ENCODE measurements around the gene PLBD2.

DNA sequence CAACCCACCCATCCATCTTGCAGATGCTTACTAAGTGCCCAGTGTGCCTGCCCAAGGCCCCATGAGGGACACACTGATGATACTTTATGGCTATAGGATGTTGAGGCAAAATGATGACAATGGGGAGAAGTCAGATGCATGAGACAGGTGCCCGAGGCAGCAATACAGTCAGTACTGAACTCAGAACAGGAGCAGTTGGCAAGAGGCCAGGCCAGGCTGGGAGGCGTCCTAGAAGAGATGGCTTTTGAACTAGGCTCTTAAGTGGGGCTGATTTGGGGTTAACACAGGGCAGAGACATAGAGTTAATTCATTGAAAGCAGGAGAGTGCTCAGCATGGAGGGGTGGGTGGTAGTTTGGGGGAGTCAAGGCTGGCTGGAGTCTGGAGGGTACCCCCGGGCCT, 15.6 kb downstream of the PLBD2 start:
- TF ChIP-seq ZBTB33 (CRISPR knock-in tag; IDR thresholded peaks at IDR 0.05) (no peak), FOS (IDR thresholded peaks at IDR 0.05; ENCODE audit: extremely low read depth, insufficient read length) (no peak), POLR2AphosphoS2 (IDR thresholded peaks at IDR 0.05; ENCODE audit: low read length) (no peak), CTCF (IDR thresholded peaks at IDR 0.05 in 2 of 3, conservative IDR thresholded peaks at IDR 0.05 in 1 of 3; ENCODE audit: insufficient read depth in 2 of 3, low read depth in 1 of 3, low read length in 3 of 3) (no peak), NR4A1 (CRISPR knock-in tag; IDR thresholded peaks at IDR 0.05) (no peak), NR4A1 (tag; IDR thresholded peaks at IDR 0.05) (no peak), POLR2A (conservative IDR thresholded peaks at IDR 0.05) (no peak), TEAD2 (tag; IDR thresholded peaks at IDR 0.05) (no peak), SNIP1 (IDR thresholded peaks at IDR 0.05; ENCODE audit: low read depth) (no peak)
- TF ChIP-seq, protein P1, sequence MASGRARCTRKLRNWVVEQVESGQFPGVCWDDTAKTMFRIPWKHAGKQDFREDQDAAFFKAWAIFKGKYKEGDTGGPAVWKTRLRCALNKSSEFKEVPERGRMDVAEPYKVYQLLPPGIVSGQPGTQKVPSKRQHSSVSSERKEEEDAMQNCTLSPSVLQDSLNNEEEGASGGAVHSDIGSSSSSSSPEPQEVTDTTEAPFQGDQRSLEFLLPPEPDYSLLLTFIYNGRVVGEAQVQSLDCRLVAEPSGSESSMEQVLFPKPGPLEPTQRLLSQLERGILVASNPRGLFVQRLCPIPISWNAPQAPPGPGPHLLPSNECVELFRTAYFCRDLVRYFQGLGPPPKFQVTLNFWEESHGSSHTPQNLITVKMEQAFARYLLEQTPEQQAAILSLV (tag; IDR thresholded peaks at IDR 0.05) = no peak
- TF ChIP-seq, protein P2, sequence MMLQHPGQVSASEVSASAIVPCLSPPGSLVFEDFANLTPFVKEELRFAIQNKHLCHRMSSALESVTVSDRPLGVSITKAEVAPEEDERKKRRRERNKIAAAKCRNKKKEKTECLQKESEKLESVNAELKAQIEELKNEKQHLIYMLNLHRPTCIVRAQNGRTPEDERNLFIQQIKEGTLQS (IDR thresholded peaks at IDR 0.05) = no peak
- TF ChIP-seq, protein P2 (CRISPR knock-in tag; conservative IDR thresholded peaks at IDR 0.05) = no peak
- TF ChIP-seq, protein P3, sequence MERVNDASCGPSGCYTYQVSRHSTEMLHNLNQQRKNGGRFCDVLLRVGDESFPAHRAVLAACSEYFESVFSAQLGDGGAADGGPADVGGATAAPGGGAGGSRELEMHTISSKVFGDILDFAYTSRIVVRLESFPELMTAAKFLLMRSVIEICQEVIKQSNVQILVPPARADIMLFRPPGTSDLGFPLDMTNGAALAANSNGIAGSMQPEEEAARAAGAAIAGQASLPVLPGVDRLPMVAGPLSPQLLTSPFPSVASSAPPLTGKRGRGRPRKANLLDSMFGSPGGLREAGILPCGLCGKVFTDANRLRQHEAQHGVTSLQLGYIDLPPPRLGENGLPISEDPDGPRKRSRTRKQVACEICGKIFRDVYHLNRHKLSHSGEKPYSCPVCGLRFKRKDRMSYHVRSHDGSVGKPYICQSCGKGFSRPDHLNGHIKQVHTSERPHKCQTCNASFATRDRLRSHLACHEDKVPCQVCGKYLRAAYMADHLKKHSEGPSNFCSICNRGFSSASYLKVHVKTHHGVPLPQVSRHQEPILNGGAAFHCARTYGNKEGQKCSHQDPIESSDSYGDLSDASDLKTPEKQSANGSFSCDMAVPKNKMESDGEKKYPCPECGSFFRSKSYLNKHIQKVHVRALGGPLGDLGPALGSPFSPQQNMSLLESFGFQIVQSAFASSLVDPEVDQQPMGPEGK (CRISPR knock-in tag; IDR thresholded peaks at IDR 0.05; ENCODE audit: borderline replicate concordance) = no peak
- TF ChIP-seq, protein P4, sequence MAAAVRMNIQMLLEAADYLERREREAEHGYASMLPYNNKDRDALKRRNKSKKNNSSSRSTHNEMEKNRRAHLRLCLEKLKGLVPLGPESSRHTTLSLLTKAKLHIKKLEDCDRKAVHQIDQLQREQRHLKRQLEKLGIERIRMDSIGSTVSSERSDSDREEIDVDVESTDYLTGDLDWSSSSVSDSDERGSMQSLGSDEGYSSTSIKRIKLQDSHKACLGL (CRISPR knock-in tag; IDR thresholded peaks at IDR 0.05; ENCODE audit: borderline replicate concordance, poor library complexity, severe bottlenecking) = no peak

Data from K562 (cell line).